GM21367 (cell line): ENCODE data around the gene CDYL.
A peak's percentile ranks its signal among the peaks of the same experiment; 100 is the strongest.
"Not testable (repeated sequence)": the region's sequence is repeated elsewhere in the genome, so short reads cannot be mapped to it uniquely, and the experiment has no call there.

Experiments used
- ATAC-seq: cut with Tn5 transposase; IDR thresholded peaks from one replicate; pipeline ENCODE4 v1.9.1; 2021; ENCODE audit not compliant: unreplicated experiment

Gene CDYL

DNA sequence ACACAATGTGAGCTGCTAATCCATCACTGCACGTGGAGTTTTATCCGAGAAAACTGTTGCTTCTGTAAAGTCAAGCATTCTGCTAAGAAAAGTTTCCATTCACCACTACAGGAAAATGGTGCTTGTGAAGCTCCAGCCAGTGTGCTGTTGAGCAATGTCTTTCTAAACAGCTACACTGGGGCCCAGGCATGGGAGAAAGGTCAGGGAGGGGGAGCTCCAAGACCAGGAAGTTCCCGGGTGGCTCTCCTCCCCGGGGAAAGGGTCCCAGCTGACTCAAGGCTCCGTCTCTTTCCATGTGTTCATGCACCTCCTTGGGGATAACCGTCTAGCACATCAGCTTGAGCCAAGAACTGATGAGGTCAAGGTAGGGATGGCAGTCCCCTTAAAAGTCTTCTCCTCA is 207.1 kb downstream of the CDYL start:
- ATAC-seq = no peak

DNA sequence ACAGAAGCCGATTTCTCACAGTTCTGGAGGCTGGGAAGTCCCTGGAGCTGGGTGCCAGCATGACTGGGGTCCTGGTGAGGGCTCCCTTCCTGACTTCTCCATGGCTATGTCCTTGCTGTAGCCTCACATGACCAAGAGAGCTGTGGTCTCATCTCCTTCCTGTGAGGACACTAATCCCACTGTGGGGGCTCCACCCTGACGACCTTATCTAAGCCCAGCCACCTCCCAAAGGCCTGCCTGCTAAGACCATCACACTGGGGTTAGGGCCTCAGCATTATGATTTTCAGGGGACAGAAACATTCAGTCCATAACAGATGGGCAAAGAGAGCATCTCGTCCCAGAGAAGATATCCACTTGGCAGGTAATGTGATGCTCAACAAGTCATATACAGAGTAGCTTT is 210.8 kb downstream of the CDYL start:
- ATAC-seq = no peak

DNA sequence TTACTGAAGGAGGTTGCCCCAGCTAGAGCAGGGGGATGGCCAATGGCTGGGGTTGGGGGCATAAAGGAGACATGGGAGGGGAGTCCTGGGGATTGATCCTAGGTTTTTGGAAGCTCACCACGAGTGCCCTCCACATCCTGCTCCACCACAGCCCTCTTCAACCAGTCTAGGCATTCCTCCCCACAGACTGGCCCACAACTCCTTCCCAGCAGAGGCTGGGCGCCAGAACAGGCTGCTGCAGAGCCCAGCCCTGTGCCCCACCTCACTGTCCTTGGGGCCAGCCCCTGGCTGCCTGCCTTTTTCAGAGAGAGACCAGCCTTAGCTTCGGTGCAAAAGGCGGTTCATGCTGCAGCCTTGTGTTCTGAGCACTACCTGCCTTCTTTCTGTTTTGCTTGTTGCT is 211.2 kb downstream of the CDYL start:
- ATAC-seq = no peak

DNA sequence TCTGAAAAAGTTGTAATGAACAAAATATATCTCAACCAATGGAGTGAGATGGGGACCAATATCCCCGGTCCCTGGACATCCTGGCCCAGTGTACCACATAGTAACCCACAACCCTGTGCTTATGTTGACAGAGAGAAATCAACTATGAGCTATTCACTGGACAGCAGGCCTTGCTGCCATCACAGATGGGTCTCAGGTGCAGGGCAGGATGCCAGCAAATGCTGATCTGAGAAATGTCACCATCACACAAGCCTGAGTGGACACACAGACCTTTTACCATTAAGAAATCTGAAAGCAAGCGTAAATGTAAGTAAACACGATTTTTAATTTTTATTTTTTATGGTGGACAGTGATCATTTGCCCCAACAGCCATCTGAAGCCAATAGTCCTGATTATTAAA is 218.5 kb downstream of the CDYL start:
- ATAC-seq = no peak

- no peak for ATAC-seq
These were observed 221.7 kb downstream of the CDYL start for GRCh38 chr6:4997862-4998261.

DNA sequence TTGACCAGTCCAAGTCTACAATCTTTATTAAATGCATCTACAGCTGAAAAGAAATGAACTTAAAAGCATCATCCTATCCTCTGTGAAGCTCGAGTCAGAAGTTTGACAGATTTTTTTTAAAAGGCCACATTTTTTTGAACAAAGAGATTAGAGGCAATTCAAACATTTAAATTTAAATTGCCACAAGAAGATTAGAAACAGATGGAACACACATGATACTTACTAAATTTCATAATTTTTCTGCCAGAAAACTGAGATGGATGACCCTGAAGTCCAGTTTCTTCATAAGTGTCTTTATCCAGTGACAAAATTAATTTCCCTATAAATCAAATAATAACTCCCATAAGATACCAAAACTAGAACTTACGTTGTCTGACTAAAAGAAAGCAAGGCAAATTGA is 223.4 kb downstream of the CDYL start:
- ATAC-seq = no peak

DNA sequence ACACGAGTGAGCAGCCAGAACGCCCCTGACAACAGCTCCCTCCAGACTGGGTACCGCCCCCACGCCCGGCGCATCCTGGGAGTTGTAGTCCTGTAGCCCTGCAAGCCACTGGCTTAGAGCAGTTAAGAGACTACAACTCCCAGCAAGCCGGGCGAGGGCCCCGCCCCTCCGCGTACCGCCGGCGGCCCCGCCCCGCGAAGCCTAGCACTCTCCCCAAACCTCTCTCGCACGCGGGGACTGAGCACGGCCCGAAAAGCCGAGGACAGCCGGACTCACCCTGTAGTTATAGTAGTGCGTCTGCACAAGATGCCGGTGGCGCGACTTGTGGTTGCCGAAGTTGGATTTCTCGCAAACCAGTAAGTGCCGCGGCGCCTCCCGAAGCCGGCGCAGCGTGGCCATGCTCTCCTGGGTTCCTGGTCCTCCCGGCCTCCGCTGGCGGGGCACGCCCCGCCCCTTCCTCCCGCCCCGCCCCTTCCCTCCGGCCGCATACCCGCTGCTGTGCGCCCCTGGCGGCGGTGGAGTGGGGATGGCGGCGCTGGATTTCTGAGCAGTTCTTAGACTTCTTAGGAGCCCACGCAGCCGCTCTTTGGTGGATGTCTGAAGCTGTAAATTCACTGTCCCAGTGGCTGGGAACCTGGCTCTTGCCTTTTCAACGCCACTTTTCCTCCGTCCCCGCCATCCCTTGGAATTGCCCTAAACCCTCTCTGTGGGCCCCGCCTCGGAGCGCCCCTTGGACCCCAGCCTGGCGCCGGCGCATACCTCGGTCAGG is 227.6 kb downstream of the CDYL start, which contains the start of gene RPP40:
Gene RPP40, minus strand, starts transcription at position 434 of the 769 bp plus-strand sequence. Its CDS starts 35 bp downstream, at position 399.
- peak; percentile 95 for ATAC-seq

DNA sequence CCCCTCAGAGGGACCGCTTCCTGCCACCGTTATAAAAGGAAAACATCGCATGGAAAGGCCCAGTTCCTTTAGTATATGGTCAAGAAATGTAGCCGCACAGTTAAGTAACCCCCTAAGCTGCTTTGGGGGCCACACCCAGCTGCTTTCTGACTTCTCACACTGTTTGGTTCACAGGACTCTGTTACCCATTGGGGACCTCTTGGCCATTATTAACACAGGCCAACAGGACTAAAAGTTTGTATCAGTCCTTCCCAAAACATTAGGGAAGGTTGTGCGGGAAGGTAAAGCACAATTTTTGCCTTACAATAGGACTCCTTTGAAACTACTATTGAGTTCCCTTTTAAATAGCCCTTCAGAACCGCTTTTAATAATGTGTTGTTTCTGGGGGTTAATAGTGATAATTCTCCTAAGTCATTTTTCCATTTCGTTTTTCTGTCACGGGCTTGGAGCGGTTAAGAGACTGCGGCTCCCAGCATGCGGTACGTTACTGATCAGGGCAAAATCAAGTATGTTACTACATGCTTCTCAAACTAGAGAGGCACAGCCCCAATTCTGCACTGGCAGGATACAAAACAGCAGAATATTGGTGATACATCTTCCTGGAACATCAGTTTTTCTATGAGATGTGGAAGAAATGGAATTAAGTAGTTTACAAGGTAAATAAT is 228.3 kb downstream of the CDYL start:
- peak; percentile 0 for ATAC-seq

DNA sequence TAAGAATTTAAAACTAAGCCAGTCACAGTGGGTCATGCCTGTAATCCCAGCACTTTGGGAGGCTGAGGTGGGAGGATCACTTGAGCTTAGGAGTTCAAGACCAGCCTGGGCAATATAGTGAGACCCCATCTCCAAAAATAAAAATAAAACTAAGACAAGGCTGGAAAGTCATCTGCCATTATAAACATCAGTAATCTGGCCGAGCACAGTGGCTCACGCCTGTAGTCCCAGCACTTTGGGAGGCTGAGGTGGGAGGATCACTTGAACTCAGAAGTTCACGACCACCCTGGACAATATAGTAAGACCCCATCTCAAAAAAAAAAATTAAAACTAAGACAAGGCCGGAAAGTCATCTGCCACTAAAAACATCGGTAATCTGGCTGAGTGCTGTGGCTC is 228.8 kb downstream of the CDYL start:
- ATAC-seq = not testable (repeated sequence)
